Measurements from ENCODE around the gene ARHGAP31. TPM values are rescaled to one million over a fixed set of nuclear protein-coding genes. Genes with fewer than 3 reads are reported as not detected.
"Not testable (repeated sequence)": the region's sequence is repeated elsewhere in the genome, so short reads cannot be mapped to it uniquely, and the experiment has no call there.

Gene ARHGAP31
- polyA plus RNA-seq, 6 donors from 2014 or later = 0.54 to 1.5 (median 0.83) TPM; not detected in 1

DNA sequence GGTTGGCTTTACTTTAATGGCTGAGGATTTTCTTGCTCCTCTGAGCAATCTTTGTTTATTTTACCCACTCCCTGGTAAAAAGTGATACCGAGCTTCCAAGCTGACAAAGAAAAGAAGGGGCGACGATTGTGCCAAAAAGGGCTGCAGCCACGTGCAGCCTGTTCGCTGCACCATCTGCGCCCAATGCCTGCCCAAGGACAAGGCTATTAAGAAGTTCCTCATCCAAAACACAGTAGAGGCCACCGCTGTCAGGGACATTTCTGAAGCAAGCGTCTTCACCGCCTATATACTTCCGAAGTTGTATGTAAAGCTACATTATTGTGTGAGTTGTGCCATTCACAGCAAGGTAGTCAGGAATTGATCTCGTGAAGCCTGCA, 4.4 kb downstream of the ARHGAP31 start:
- H3K4me3 Mint-ChIP-seq = no peak overlapping the region
- no peaks in the 10 kb centered on the region for H3K36me3 Mint-ChIP-seq
- ATAC-seq (ENCODE audit: low read depth in 2 of 2) (no peak), DNase-seq (no peak)
- peaks cover 20 to 36% (median 26%) of the 10 kb centered on the region in 3 donors for H3K4me1 Mint-ChIP-seq
- no peaks in the 10 kb centered on the region for H3K9me3 Mint-ChIP-seq
- no peaks in the 10 kb centered on the region for H3K27me3 Mint-ChIP-seq
- peak overlapping the region in 1 of 6 donors; percentile 35 for H3K27ac Mint-ChIP-seq

DNA sequence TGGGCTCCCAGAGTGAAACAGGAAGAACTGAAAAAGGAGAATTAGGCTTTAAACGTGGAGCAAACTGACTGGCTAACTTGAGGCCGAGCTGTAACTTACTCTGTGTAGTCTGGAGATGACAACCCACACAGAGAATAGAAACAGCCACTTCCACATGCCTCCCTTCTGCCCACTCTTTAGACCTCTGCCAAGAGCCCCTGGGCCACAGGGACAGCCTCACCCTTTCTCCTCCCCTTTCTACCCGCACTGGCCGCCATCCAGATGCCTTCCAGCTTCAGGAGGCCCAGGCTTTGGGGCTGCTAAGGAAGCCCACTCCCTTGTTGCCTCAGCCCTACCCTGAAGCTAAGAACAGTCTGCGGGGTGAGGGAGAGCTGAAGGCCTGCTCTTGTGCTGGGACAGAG, 6.8 kb downstream of the ARHGAP31 start:
- DNase-seq (no peak), ATAC-seq (ENCODE audit: low read depth in 2 of 2) (no peak)
- H3K27me3 Mint-ChIP-seq = no peaks in the 10 kb centered on the region
- no peak overlapping the region for H3K27ac Mint-ChIP-seq
- no peak overlapping the region for H3K4me3 Mint-ChIP-seq
- H3K4me1 Mint-ChIP-seq = peaks cover 21 to 31% (median 27%) of the 10 kb centered on the region in 3 donors
- H3K36me3 Mint-ChIP-seq = no peaks in the 10 kb centered on the region
- H3K9me3 Mint-ChIP-seq = no peaks in the 10 kb centered on the region

DNA sequence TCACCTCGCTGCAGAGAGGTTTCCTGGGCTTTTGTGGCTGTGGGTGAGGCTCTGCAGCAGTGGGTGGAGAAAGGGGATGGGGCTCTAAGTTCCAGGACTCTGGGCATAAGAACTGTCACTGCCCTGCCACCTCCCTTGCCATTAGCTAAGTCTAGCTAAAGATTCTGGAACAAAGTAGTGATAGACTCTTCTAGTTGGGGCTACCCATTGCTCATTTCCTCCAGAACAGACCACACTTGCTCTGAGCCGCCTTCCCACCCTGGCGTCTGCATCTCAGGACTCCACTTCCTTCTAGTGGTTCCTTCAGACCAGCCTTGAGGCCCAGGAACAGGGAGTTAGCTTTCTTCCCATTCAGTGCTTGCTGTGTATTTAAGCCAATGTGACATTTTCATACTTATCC, 7.5 kb downstream of the ARHGAP31 start:
- ATAC-seq (ENCODE audit: low read depth in 2 of 2) (no peak), DNase-seq (no peak)
- Mint-ChIP-seq H3K27ac (peak overlapping the region in 1 of 6 donors; percentile 84), H3K4me3 (no peak overlapping the region), H3K9me3 (no peaks in the 10 kb centered on the region), H3K36me3 (no peaks in the 10 kb centered on the region), H3K27me3 (no peaks in the 10 kb centered on the region), H3K4me1 (peaks cover 18 to 27% (median 26%) of the 10 kb centered on the region in 3 donors)

DNA sequence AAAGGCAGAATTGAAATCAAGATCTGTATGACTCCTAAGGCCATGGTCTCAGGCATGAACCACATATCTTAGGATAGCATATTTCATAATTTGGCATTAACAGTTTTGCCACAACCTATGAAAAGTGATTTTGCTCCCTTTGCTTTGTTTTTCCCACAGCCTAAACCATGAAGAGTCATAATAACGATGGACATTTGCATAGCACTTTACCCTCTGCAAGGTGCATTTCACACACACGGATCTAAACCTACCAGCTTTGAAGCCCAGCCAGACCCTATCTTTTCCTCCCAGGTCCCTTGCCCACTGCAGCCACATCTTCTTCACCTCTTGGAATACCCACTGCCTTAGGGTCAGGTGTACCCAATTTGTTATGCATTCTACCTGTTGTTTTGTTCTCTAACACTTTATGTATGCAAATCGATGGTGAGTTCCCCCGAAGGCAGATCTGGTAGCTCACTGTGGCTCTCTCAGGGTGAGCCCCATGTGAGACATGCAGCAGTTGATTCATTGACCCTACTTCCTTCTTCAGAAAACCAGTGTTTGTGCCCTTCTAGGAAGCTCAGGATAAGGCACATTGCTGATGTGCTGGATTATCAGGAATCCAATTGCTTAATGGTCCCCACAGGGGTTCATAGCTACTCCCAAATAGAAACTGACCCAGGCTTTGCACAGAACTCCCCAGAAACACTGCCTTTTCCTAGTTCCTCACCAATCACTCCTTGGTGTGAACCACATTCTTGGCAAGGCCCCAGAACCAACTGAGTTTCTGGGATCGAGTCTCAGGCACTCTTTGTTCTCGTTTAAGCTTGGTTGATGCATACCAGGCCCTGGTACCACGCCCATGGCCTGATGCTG, 8.7 kb downstream of the ARHGAP31 start:
- Mint-ChIP-seq H3K27me3 (no peaks in the 10 kb centered on the region), H3K9me3 (no peaks in the 10 kb centered on the region), H3K27ac (peak overlapping the region in 4 of 6 donors; percentile 1 to 81 (median 50)), H3K36me3 (no peaks in the 10 kb centered on the region), H3K4me1 (peaks cover 16 to 27% (median 21%) of the 10 kb centered on the region in 3 donors), H3K4me3 (peak overlapping the region in 2 of 8 donors; percentile 5 to 61)
- ATAC-seq (ENCODE audit: low read depth in 2 of 2) (peak; percentile 54 to 71), DNase-seq (no peak)

DNA sequence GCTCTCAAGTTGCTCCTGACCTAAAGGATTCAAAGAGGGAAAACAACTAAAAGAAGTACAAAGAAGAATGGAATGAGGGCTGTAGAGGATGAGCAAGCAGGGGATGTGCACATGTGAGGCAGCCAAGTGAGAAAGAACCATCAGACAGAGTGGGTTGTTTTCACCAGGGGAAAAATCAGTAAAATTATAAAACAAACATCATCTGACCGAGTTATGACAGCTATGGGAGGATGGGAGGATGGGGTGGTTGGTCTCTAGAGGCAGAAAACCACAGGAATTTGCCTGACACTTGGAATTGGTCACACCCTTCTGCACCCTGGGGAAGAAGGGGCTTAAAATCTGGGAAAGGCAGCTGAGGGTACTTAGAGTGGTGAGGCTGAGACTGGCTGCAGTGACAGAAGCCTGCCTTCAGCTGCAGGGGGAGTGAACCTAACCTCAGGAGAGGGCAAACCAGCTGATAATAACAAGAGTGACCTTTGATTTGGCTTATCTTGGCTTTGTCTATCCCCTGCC, 10.1 kb downstream of the ARHGAP31 start:
- H3K27ac Mint-ChIP-seq = peak overlapping the region in 1 of 6 donors; percentile 4
- DNase-seq (no peak), ATAC-seq (ENCODE audit: low read depth in 2 of 2) (no peak)
- H3K27me3 Mint-ChIP-seq = no peaks in the 10 kb centered on the region
- H3K9me3 Mint-ChIP-seq = no peaks in the 10 kb centered on the region
- no peaks in the 10 kb centered on the region for H3K36me3 Mint-ChIP-seq
- H3K4me3 Mint-ChIP-seq = peak overlapping the region in 1 of 8 donors; percentile 41
- H3K4me1 Mint-ChIP-seq = peaks cover 16 to 27% (median 21%) of the 10 kb centered on the region in 3 donors

DNA sequence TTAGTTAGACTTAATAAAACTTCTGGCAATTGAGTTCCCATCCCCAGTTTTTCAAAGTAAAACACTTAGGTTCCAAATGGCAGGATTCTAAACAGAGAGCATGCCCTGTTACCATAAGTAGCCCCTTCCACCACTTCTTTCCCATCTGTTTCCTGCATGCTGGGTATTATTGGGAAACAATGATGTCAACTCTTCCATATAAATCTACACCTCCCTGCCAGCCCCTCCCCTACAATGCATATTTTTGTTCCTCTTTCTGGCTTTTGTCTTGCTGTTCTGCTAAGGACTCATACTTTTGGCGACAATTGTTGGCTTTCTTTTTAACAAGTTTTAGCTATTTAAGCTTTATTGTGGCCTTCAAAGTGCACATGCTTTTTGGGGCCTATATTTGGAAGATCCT, 11.1 kb downstream of the ARHGAP31 start:
- Mint-ChIP-seq H3K4me1 (peaks cover 16 to 27% (median 21%) of the 10 kb centered on the region in 3 donors), H3K36me3 (no peaks in the 10 kb centered on the region), H3K27me3 (no peaks in the 10 kb centered on the region), H3K27ac (no peak overlapping the region), H3K4me3 (no peak overlapping the region), H3K9me3 (no peaks in the 10 kb centered on the region)
- no peak for ATAC-seq (ENCODE audit: low read depth in 2 of 2)
- no peak for DNase-seq

DNA sequence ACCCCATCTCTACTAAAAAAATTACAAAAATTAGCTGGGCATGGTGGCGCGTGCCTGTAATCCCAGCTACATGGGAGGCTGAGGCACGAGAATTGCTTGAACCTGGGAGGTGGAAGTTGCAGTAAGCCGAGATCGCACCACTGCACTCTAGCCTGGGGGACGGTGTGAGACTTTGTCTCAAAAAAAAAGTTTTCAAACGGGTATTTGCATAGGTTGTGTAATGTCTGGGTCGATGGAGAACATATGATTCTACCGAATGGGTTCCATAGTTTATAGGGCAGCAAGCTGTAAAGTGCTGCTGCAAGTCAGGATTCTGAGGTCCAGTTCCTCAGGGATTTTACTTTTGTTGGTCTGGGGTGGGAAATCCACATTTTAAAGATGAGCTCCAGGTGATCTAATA, 12.2 kb downstream of the ARHGAP31 start:
- H3K27ac Mint-ChIP-seq; DNase-seq; H3K27me3 Mint-ChIP-seq; H3K4me3 Mint-ChIP-seq; H3K9me3 Mint-ChIP-seq; ATAC-seq (ENCODE audit: low read depth in 2 of 2); H3K36me3 Mint-ChIP-seq: not testable (repeated sequence)
- peaks cover 19 to 27% (median 21%) of the 10 kb centered on the region in 3 donors for H3K4me1 Mint-ChIP-seq

DNA sequence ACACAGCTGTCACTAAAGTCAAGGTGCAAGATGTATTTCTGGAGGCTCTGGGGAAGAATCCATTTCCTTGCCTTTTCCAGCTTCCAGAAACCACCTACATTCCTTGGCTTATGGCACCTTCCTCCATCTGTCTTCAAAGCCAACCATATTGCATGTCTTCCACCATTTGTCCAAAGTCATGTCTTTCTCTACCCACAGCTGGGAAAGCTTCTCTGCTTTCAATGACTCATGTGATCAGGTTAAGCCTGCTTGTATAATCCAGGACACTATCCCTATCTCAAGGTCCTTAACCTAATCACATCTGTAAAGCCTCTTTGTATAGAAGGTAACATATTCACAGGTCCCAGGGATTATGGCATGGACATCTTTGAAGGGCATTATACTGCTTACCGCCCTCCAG, 14.2 kb downstream of the ARHGAP31 start:
- no peak for ATAC-seq (ENCODE audit: low read depth in 2 of 2)
- no peak for DNase-seq
- Mint-ChIP-seq H3K27me3 (peaks cover 0 to 7% (median 0%) of the 10 kb centered on the region in 3 donors), H3K36me3 (no peaks in the 10 kb centered on the region), H3K4me1 (peaks cover 8 to 11% (median 11%) of the 10 kb centered on the region in 3 donors), H3K4me3 (no peak overlapping the region), H3K9me3 (no peaks in the 10 kb centered on the region), H3K27ac (no peak overlapping the region)

DNA sequence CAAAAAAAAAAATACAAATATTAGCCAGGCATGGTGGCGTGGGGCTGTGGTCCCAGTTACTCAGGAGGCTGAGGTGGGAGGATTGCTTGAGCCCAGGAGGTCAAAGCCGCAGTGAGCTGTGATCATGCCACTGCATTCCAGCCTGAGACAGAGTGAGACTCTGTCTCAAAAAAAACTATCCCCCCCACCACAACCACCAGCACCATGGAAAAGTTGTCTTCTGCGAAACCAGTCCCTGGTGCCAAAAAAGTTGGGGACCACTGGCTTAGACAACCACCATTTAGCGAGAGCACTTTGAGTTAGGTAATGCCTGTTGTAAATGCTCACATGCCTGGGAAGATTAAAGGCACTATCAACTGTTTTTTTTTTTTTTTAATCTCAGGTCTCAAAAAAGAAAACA, 15.4 kb downstream of the ARHGAP31 start:
- H3K4me1 Mint-ChIP-seq = peaks cover under 1 to 5% (median 3%) of the 10 kb centered on the region in 3 donors
- no peaks in the 10 kb centered on the region for H3K36me3 Mint-ChIP-seq
- no peak for DNase-seq
- no peak overlapping the region for H3K4me3 Mint-ChIP-seq
- no peak overlapping the region for H3K27ac Mint-ChIP-seq
- H3K9me3 Mint-ChIP-seq = no peaks in the 10 kb centered on the region
- no peak for ATAC-seq (ENCODE audit: low read depth in 2 of 2)
- H3K27me3 Mint-ChIP-seq = peaks cover 0 to 7% (median 0%) of the 10 kb centered on the region in 3 donors

DNA sequence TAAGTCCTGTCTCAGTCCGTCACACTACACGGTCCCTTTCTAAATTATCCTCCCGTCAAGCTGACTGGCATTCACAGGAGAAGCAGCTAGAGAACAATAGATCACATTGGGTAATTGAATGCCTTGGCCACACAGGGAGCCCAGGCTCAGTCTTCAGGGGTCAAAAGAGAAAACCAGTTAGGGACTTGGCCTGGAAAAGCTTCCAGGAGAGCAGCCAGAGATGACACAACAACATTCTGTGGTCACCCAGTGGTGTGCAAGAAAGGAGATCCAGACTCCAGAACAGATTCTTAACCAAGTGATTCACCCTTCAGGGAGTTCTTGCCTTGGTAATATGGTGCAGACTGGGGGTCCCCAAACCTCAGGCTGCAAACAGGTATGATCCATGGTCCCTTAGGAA, 15.9 kb downstream of the ARHGAP31 start:
- DNase-seq (no peak), ATAC-seq (ENCODE audit: low read depth in 2 of 2) (no peak)
- Mint-ChIP-seq H3K27ac (peak overlapping the region in 1 of 6 donors; percentile 15), H3K27me3 (peaks cover 0 to 7% (median 0%) of the 10 kb centered on the region in 3 donors), H3K9me3 (no peaks in the 10 kb centered on the region), H3K4me1 (peaks cover 0 to 5% (median 3%) of the 10 kb centered on the region in 3 donors), H3K36me3 (no peaks in the 10 kb centered on the region), H3K4me3 (no peak overlapping the region)

DNA sequence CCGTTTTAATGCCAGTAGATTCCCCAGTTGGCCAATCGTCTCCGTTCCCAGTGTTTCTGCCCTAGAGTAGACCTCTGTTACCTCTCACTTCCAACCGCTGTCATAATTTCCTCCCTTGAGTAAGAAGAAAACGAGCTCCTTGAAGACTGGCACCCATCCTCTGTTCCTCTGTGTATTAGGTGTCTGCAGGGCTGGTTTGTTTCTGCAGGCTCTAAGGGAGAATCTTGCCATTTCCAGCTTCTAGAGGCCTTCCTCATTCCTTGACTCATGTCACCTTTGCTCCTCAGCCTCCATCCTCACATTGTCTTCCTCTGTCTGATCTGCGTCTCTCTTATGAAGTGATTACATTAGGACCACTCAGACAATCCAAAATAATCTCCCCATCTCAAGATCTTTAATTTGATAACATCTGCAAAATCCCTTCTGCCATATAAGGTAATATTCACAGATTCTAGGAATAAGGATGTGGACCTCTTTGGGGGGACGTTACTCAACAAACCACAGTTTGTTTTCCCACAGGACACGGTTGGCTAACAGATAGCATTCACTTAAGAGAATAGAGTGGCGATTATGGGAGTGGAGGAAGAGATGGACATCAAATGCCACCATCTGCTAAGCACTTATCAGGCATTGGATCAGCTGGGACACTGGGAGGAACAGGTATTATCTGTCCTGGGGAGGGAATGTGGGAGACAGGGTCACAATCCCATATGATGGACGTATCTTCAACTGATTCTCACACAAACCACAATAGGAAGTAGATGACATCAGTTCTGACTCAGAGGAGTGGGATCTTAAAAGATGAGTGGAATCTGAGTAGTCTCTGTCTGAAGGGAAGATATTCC, 17.1 kb downstream of the ARHGAP31 start:
- peak overlapping the region in 2 of 6 donors; percentile 24 to 29 for H3K27ac Mint-ChIP-seq
- no peak for DNase-seq

DNA sequence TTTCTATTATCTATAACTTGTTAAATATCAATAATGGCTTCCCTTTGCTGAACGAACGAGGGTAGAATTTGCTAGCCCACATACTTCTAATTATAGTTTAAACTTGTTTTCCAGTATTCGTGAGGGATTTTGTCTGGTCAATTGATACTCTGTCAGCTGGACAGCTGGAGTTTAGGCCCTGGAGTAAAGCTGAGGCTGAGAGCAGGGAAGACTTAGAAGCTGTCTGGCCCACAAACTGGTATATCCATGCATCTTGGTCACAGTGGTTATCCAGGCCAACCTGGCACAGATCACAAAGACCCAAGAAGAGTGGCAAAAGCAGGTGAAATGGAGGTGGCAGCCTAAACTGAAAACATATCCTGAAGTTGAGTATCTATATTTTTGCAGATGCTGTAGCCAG, 19.3 kb downstream of the ARHGAP31 start:
- H3K9me3 Mint-ChIP-seq = no peaks in the 10 kb centered on the region
- peaks cover 0 to 3% (median 0%) of the 10 kb centered on the region in 3 donors for H3K4me1 Mint-ChIP-seq
- DNase-seq (no peak), ATAC-seq (ENCODE audit: low read depth in 2 of 2) (no peak)
- H3K27ac Mint-ChIP-seq = no peak overlapping the region
- H3K27me3 Mint-ChIP-seq = peaks cover 0 to 7% (median 0%) of the 10 kb centered on the region in 3 donors
- no peak overlapping the region for H3K4me3 Mint-ChIP-seq
- H3K36me3 Mint-ChIP-seq = no peaks in the 10 kb centered on the region

More for the DNA sequence above, 17.1 kb downstream of the ARHGAP31 start:
- H3K27me3 Mint-ChIP-seq = peaks cover 0 to 7% (median 0%) of the 10 kb centered on the region in 3 donors
- peak overlapping the region in 1 of 8 donors; percentile 11 for H3K4me3 Mint-ChIP-seq
- H3K4me1 Mint-ChIP-seq = peaks cover 0 to 3% (median 0%) of the 10 kb centered on the region in 3 donors
- H3K36me3 Mint-ChIP-seq = no peaks in the 10 kb centered on the region
- no peaks in the 10 kb centered on the region for H3K9me3 Mint-ChIP-seq
- no peak for ATAC-seq (ENCODE audit: low read depth in 2 of 2)

DNA sequence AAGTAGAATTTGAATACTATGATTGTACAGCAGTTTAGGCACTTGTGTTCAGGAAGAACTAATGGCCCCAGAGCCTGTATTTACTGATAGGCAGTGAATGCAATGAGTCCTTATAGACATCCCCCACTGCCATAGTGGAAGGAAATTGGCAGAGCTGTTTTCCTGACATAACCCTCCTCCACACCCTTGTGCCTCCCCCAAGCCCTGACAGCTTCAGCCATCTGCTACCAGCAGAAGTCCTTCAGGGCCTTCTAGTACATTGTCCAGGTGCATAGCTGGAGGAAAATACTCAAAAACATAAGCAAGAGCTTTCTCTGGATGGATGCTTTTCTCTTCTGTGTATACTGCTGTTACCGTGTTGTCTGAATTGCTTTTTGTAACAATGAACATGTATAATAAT, 20.6 kb downstream of the ARHGAP31 start:
- H3K27ac Mint-ChIP-seq = no peak overlapping the region
- no peaks in the 10 kb centered on the region for H3K36me3 Mint-ChIP-seq

More for the DNA sequence above, 20.6 kb downstream of the ARHGAP31 start:
- Mint-ChIP-seq H3K4me3 (no peak overlapping the region), H3K4me1 (peaks cover 0 to 3% (median 0%) of the 10 kb centered on the region in 3 donors), H3K27me3 (peaks cover 0 to 7% (median 0%) of the 10 kb centered on the region in 3 donors), H3K9me3 (no peaks in the 10 kb centered on the region)
- ATAC-seq (ENCODE audit: low read depth in 2 of 2) (no peak), DNase-seq (no peak)
